LNCAP (cell line): ENCODE results near the gene TAS2R41.

Experiments
- CTCF ChIP-seq: fragments of 450-650 bp; IDR thresholded peaks from 2 replicates; pipeline ENCODE4 v1.5.1; 2017; ENCODE audit warnings: mild to moderate bottlenecking

TAS2R41 gene

GRCh38 chr7:143477501-143478150 is at the start of gene TAS2R41:
TSS of gene TAS2R41 (plus strand) at chr7:143477873. CDS start at chr7:143477873, 0 bp downstream.
- TF ChIP-seq CTCF, result no peak

- no peak for TF ChIP-seq CTCF
Observed at GRCh38 chr7:143429770-143430698, 47.6 kb upstream of the TAS2R41 start.

- TF ChIP-seq CTCF, result no peak
Observed at GRCh38 chr7:143431109-143431508, 46.6 kb upstream of the TAS2R41 start.

- TF ChIP-seq CTCF, result no peak
Observed at GRCh38 chr7:143433759-143434158, 43.9 kb upstream of the TAS2R41 start.

GRCh38 chr7:143434660-143435059 is 43.0 kb upstream of the TAS2R41 start:
- no peak for TF ChIP-seq CTCF

GRCh38 chr7:143435266-143435665 is 42.4 kb upstream of the TAS2R41 start:
- no peak for TF ChIP-seq CTCF

GRCh38 chr7:143436325-143436946 is 41.2 kb upstream of the TAS2R41 start:
- TF ChIP-seq CTCF, result no peak
